Measurements from ENCODE around the gene CLEC2A.

DNA sequence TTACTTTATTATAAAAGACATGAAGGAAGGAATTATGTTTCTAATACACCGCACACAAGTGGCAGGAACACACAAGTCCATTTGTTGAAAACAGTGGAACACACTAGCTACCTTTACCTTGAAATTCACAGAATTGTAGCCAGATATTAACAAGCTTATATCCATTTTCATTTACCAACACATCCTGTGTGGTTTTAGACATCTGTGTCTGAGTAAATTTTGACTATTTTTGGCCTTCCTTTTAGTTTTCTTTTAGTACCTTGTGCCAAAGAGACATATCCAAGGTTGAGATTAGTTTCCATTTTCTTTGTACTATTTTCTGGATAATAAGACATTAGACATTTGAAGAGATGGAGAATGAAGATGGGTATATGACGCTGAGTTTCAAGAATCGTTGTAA, 50.9 kb downstream of the CLEC2A start, which contains the start of gene KLRF2:
- TF ChIP-seq, protein P1, sequence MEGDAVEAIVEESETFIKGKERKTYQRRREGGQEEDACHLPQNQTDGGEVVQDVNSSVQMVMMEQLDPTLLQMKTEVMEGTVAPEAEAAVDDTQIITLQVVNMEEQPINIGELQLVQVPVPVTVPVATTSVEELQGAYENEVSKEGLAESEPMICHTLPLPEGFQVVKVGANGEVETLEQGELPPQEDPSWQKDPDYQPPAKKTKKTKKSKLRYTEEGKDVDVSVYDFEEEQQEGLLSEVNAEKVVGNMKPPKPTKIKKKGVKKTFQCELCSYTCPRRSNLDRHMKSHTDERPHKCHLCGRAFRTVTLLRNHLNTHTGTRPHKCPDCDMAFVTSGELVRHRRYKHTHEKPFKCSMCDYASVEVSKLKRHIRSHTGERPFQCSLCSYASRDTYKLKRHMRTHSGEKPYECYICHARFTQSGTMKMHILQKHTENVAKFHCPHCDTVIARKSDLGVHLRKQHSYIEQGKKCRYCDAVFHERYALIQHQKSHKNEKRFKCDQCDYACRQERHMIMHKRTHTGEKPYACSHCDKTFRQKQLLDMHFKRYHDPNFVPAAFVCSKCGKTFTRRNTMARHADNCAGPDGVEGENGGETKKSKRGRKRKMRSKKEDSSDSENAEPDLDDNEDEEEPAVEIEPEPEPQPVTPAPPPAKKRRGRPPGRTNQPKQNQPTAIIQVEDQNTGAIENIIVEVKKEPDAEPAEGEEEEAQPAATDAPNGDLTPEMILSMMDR (IDR thresholded peaks at IDR 0.05; ENCODE audit: insufficient read depth, low read length): no peak
- TF ChIP-seq, protein P2, sequence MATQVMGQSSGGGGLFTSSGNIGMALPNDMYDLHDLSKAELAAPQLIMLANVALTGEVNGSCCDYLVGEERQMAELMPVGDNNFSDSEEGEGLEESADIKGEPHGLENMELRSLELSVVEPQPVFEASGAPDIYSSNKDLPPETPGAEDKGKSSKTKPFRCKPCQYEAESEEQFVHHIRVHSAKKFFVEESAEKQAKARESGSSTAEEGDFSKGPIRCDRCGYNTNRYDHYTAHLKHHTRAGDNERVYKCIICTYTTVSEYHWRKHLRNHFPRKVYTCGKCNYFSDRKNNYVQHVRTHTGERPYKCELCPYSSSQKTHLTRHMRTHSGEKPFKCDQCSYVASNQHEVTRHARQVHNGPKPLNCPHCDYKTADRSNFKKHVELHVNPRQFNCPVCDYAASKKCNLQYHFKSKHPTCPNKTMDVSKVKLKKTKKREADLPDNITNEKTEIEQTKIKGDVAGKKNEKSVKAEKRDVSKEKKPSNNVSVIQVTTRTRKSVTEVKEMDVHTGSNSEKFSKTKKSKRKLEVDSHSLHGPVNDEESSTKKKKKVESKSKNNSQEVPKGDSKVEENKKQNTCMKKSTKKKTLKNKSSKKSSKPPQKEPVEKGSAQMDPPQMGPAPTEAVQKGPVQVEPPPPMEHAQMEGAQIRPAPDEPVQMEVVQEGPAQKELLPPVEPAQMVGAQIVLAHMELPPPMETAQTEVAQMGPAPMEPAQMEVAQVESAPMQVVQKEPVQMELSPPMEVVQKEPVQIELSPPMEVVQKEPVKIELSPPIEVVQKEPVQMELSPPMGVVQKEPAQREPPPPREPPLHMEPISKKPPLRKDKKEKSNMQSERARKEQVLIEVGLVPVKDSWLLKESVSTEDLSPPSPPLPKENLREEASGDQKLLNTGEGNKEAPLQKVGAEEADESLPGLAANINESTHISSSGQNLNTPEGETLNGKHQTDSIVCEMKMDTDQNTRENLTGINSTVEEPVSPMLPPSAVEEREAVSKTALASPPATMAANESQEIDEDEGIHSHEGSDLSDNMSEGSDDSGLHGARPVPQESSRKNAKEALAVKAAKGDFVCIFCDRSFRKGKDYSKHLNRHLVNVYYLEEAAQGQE (IDR thresholded peaks at IDR 0.05; ENCODE audit: insufficient replicate concordance, low read depth): no peak
- no peak for TF ChIP-seq POLR2AphosphoS5 (IDR thresholded peaks at IDR 0.05; ENCODE audit: low read depth)
- no peak for TF ChIP-seq GABPA (IDR thresholded peaks at IDR 0.05; ENCODE audit: low read depth)
- no peak for TF ChIP-seq SPI1 (IDR thresholded peaks at IDR 0.05; ENCODE audit: borderline replicate concordance, low read depth)

All from HL-60 (cell line).